Measurements from ENCODE around the gene BCAS3.

GRCh38 chr17:60803059-60803458 lies 125.4 kb downstream of the BCAS3 start:
- TF ChIP-seq CTCF (IDR thresholded peaks at IDR 0.05; ENCODE audit: low read length) (no peak), EZH2 (IDR thresholded peaks at IDR 0.05; ENCODE audit: borderline replicate concordance, low read length) (no peak)

All from OCI-LY1 (cell line).